A549 (cell line): ENCODE measurements around the gene NUTF2.

ENCODE experiments used
- CBX8 ChIP-seq: fragments of 200-600 bp; sonication (generic); IDR thresholded peaks from 2 replicates; pipeline ENCODE4 v1.6.1; 2016
- CEBPB ChIP-seq, 2 experiments: fragments of >200 bp in 1 of 2; sonication (Bioruptor Twin) in 1 of 2; formaldehyde crosslinking in 1 of 2; IDR thresholded peaks; 2 replicates each; pipeline ENCODE4 v1.6.1; 2012 to 2016
- EP300 ChIP-seq, 2 experiments: fragments of >200 bp; sonication (Bioruptor Twin); formaldehyde crosslinking; IDR thresholded peaks; 2 replicates in 1 of 2; 3 replicates in 1 of 2; pipeline ENCODE4 v1.6.1; 2016 to 2017
- ESRRA ChIP-seq: fragments of 150-350 bp; IDR thresholded peaks from 2 replicates; pipeline ENCODE4 v1.6.1; 2014; ENCODE audit warnings: mild to moderate bottlenecking, low read length, borderline replicate concordance
- GATA3 ChIP-seq: IDR thresholded peaks from 2 replicates; pipeline ENCODE4 v1.6.1; 2012; ENCODE audit warnings: borderline replicate concordance
- POLR2A ChIP-seq: IDR thresholded peaks from 2 replicates; pipeline ENCODE4 v1.6.1; 2012; ENCODE audit warnings: mild to moderate bottlenecking, low read length
- RFX5 ChIP-seq: fragments of 450-650 bp; IDR thresholded peaks from 2 replicates; pipeline ENCODE4 v1.7.1; 2014; ENCODE audit warnings: antibody characterized with exemption, mild to moderate bottlenecking, moderate library complexity
- ZFP36 ChIP-seq: fragments of 450-650 bp; IDR thresholded peaks from 2 replicates; pipeline ENCODE4 v1.6.1; 2014; ENCODE audit warnings: borderline replicate concordance; ENCODE audit not compliant: partially characterized antibody
- TF ChIP-seq, protein P1 (sequence below): fragments of >200 bp; sonication (Bioruptor Twin); formaldehyde crosslinking; IDR thresholded peaks from 3 replicates; pipeline ENCODE4 v1.5.1; 2016
- TF ChIP-seq, protein P2 (sequence below): fragments of 200-600 bp; sonication (generic); IDR thresholded peaks from 2 replicates; pipeline ENCODE4 v1.6.1; 2016; ENCODE audit warnings: antibody characterized with exemption, mild to moderate bottlenecking, moderate library complexity

DNA sequence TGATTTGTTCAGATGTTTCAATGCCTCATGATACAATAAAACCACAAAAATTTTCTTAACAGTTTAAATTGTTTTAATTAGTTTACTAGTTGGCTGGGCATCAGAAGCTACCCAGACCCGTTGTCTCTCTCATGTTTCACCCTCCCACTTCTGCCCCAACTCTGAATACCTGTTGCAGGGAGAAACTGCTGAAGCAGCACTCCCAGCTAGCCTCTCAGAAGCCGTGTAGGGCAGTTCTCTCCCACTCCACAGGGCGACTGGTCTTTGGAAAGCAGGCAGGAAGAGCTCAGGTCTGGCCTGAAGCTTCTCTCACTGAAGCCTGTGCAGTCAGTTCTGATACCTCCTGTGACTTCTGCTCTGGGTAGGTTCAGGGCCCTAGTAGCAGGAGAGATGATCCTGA is 24.5 kb downstream of the NUTF2 start:
- TF ChIP-seq POLR2A = no peak
- TF ChIP-seq GATA3 = no peak
- no peak for TF ChIP-seq CBX8
- TF ChIP-seq, protein P1, sequence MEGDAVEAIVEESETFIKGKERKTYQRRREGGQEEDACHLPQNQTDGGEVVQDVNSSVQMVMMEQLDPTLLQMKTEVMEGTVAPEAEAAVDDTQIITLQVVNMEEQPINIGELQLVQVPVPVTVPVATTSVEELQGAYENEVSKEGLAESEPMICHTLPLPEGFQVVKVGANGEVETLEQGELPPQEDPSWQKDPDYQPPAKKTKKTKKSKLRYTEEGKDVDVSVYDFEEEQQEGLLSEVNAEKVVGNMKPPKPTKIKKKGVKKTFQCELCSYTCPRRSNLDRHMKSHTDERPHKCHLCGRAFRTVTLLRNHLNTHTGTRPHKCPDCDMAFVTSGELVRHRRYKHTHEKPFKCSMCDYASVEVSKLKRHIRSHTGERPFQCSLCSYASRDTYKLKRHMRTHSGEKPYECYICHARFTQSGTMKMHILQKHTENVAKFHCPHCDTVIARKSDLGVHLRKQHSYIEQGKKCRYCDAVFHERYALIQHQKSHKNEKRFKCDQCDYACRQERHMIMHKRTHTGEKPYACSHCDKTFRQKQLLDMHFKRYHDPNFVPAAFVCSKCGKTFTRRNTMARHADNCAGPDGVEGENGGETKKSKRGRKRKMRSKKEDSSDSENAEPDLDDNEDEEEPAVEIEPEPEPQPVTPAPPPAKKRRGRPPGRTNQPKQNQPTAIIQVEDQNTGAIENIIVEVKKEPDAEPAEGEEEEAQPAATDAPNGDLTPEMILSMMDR = no peak
- no peak for TF ChIP-seq ZFP36
- no peak for TF ChIP-seq RFX5
- TF ChIP-seq EP300 (IDR thresholded peaks at IDR 0.05) = no peak
- TF ChIP-seq ESRRA = no peak
- TF ChIP-seq, protein P2, sequence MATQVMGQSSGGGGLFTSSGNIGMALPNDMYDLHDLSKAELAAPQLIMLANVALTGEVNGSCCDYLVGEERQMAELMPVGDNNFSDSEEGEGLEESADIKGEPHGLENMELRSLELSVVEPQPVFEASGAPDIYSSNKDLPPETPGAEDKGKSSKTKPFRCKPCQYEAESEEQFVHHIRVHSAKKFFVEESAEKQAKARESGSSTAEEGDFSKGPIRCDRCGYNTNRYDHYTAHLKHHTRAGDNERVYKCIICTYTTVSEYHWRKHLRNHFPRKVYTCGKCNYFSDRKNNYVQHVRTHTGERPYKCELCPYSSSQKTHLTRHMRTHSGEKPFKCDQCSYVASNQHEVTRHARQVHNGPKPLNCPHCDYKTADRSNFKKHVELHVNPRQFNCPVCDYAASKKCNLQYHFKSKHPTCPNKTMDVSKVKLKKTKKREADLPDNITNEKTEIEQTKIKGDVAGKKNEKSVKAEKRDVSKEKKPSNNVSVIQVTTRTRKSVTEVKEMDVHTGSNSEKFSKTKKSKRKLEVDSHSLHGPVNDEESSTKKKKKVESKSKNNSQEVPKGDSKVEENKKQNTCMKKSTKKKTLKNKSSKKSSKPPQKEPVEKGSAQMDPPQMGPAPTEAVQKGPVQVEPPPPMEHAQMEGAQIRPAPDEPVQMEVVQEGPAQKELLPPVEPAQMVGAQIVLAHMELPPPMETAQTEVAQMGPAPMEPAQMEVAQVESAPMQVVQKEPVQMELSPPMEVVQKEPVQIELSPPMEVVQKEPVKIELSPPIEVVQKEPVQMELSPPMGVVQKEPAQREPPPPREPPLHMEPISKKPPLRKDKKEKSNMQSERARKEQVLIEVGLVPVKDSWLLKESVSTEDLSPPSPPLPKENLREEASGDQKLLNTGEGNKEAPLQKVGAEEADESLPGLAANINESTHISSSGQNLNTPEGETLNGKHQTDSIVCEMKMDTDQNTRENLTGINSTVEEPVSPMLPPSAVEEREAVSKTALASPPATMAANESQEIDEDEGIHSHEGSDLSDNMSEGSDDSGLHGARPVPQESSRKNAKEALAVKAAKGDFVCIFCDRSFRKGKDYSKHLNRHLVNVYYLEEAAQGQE = no peak
- TF ChIP-seq CEBPB (IDR thresholded peaks at IDR 0.05) = no peak
